A549 (cell line): Measurements from ENCODE around the gene ZC3H11A. TPM values are rescaled to one million over a fixed set of nuclear protein-coding genes. Genes with fewer than 3 reads are reported as not detected.
A peak's percentile ranks its signal among the peaks of the same experiment; 100 is the strongest.

Experiments
- ATAC-seq, 2 experiments: fragments of 200-7000 bp in 1 of 2; fragments of >200 bp in 1 of 2; cut with Nextera tagmentation in 1 of 2; cut with Tn5 transposase in 1 of 2; 3 replicates each; pipeline versions ENCODE4 v1.8.0 to v1.9.1; 2018 to 2020; ENCODE audit warnings: mild to moderate bottlenecking in 1 of 2, moderate library complexity in 1 of 2
- CTCF ChIA-PET: fragments of 300-600 bp; sonication (Branson Sonifier 250); formaldehyde crosslinking; extraction: SDS; loops from one replicate; lab custom pipeline; 2021; ENCODE audit warnings: antibody characterized with exemption, inconsistent platforms; lab: Yijun Ruan, JAX
- POLR2A ChIA-PET: fragments of 350-600 bp; formaldehyde crosslinking; extraction: SDS; loops from one replicate; lab custom pipeline; 2021; ENCODE audit warnings: antibody characterized with exemption, inconsistent platforms; lab: Yijun Ruan, JAX
- DNase-seq, 2 experiments: peaks; one replicate each; pipeline versions ENCODE4 v3.0.0 to v3.0.0-alpha.2; 2011 to 2016; ENCODE audit warnings: low read depth in 1 of 2, low spot score in 1 of 2
- FAIRE-seq: peaks from 2 replicates; lab custom pipeline; 2011; peaks lifted over from hg19 to GRCh38; lab: Jason Lieb, UNC
- H3K27ac ChIP-seq, 2 experiments: fragments of >200 bp; sonication (Bioruptor Twin); formaldehyde crosslinking; 3 replicates each; pipeline ENCODE4 v1.5.1; 2016 to 2017
- H3K4me1 ChIP-seq: fragments of >200 bp; sonication (Bioruptor Twin); formaldehyde crosslinking; 3 replicates; pipeline ENCODE4 v1.6.1; 2016
- H3K4me2 ChIP-seq: fragments of >200 bp; sonication (Bioruptor Twin); formaldehyde crosslinking; 3 replicates; pipeline ENCODE4 v1.6.1; 2016
- H3K4me3 ChIP-seq: fragments of >200 bp; sonication (Bioruptor Twin); formaldehyde crosslinking; 3 replicates; pipeline ENCODE4 v1.5.1; 2016
- H3K9me3 ChIP-seq: fragments of >200 bp; sonication (Bioruptor Twin); formaldehyde crosslinking; 3 replicates; pipeline ENCODE4 v1.6.1; 2016
- CBX8 ChIP-seq: fragments of 200-600 bp; sonication (generic); IDR thresholded peaks from 2 replicates; pipeline ENCODE4 v1.6.1; 2016
- CHD2 ChIP-seq: fragments of 150-350 bp; IDR thresholded peaks from 2 replicates; pipeline ENCODE4 v1.6.1; 2014; ENCODE audit warnings: low read length; ENCODE audit not compliant: partially characterized antibody
- EHF ChIP-seq: fragments of 250-450 bp; sonication (Bioruptor Pico); IDR thresholded peaks from 2 replicates; pipeline ENCODE4 v1.5.0; 2020; ENCODE audit warnings: mild to moderate bottlenecking
- ESRRA ChIP-seq: fragments of 150-350 bp; IDR thresholded peaks from 2 replicates; pipeline ENCODE4 v1.6.1; 2014; ENCODE audit warnings: mild to moderate bottlenecking, low read length, borderline replicate concordance
- HDAC2 ChIP-seq: fragments of 200-600 bp; sonication (generic); IDR thresholded peaks from 2 replicates; pipeline ENCODE4 v1.6.1; 2016
- HMGXB4 ChIP-seq: fragments of 250-450 bp; sonication (Bioruptor Pico); IDR thresholded peaks from 2 replicates; pipeline ENCODE4 v1.5.0; 2021; ENCODE audit warnings: mild to moderate bottlenecking, moderate library complexity, borderline replicate concordance
- HOXA7 ChIP-seq: fragments of 250-450 bp; sonication (Bioruptor Pico); IDR thresholded peaks from 2 replicates; pipeline ENCODE4 v1.5.0; 2020; ENCODE audit warnings: mild to moderate bottlenecking, moderate library complexity
- KDM5A ChIP-seq: fragments of 200-600 bp; sonication (generic); IDR thresholded peaks from 2 replicates; pipeline ENCODE4 v1.6.1; 2016; ENCODE audit warnings: antibody characterized with exemption, mild to moderate bottlenecking
- MAFK ChIP-seq: fragments of 450-650 bp; IDR thresholded peaks from 2 replicates; pipeline ENCODE4 v1.6.1; 2014; ENCODE audit not compliant: partially characterized antibody
- MAZ ChIP-seq: fragments of 150-350 bp; IDR thresholded peaks from 2 replicates; pipeline ENCODE4 v1.6.1; 2014; ENCODE audit warnings: antibody characterized with exemption, low read depth, low read length, borderline replicate concordance
- NPAS2 ChIP-seq: fragments of 250-450 bp; sonication (Bioruptor Pico); IDR thresholded peaks from 2 replicates; pipeline ENCODE4 v1.8.0; 2022; ENCODE audit warnings: mild to moderate bottlenecking, moderate library complexity, borderline replicate concordance
- NR3C1 ChIP-seq: fragments of >200 bp; sonication (Bioruptor Twin); formaldehyde crosslinking; IDR thresholded peaks from 3 replicates; pipeline ENCODE4 v1.6.1; 2017
- PHF8 ChIP-seq: fragments of 200-600 bp; sonication (generic); IDR thresholded peaks from 2 replicates; pipeline ENCODE4 v1.6.1; 2016; ENCODE audit warnings: low read depth, mild to moderate bottlenecking, antibody characterized with exemption, moderate library complexity, borderline replicate concordance
- POLR2A ChIP-seq: IDR thresholded peaks from 2 replicates; pipeline ENCODE4 v1.6.1; 2012; ENCODE audit warnings: mild to moderate bottlenecking, low read length
- RARB ChIP-seq: fragments of 250-450 bp; sonication (Bioruptor Pico); IDR thresholded peaks from 2 replicates; pipeline ENCODE4 v1.8.0; 2021; ENCODE audit warnings: mild to moderate bottlenecking, moderate library complexity
- RCOR1 ChIP-seq: fragments of 150-350 bp; IDR thresholded peaks from 2 replicates; pipeline ENCODE4 v1.6.1; 2014; ENCODE audit warnings: antibody characterized with exemption, low read length, low read depth
- RNF2 ChIP-seq: fragments of 200-600 bp; sonication (generic); IDR thresholded peaks from 2 replicates; pipeline ENCODE4 v1.6.1; 2016; ENCODE audit warnings: low read depth, mild to moderate bottlenecking, antibody characterized with exemption, moderate library complexity, borderline replicate concordance
- ZSCAN20 ChIP-seq: fragments of 250-450 bp; sonication (Bioruptor Pico); IDR thresholded peaks from 2 replicates; pipeline ENCODE4 v1.8.0; 2022; ENCODE audit warnings: mild to moderate bottlenecking, moderate library complexity
- WGBS: methylation state at CpG from one replicate; pipeline ENCODE4 v1.1.6; 2017; ENCODE audit errors: missing lambda C conversion rate; 5-methylcytosine and 5-hydroxymethylcytosine counted together
- polyA plus RNA-seq, 4 experiments: library from polyadenylated mRNA; depleted of rRNA in 3 of 4; stranded (reverse); fragments of >200 nt; fragmentation: RNase III in 1 of 4; extraction: RNeasy Plus Mini Kit Qiagen cat#74134 plus additional on column Dnase treatment in 1 of 4; gene quantifications; 2 replicates in 3 of 4; 3 replicates in 1 of 4; pipeline ENCODE4 v1.2.3, GENCODE V29; 2011 to 2017
- TF ChIP-seq, protein P1 (sequence below): fragments of 150-350 bp; IDR thresholded peaks from 2 replicates; pipeline ENCODE4 v1.6.1; 2014; ENCODE audit warnings: low read depth, mild to moderate bottlenecking, low read length
- TF ChIP-seq, protein P2 (sequence below): fragments of 200-600 bp; sonication (generic); IDR thresholded peaks from 2 replicates; pipeline ENCODE4 v1.6.1; 2016; ENCODE audit warnings: antibody characterized with exemption, mild to moderate bottlenecking, moderate library complexity
- TF ChIP-seq, protein P3 (sequence below): fragments of 450-650 bp; IDR thresholded peaks from 2 replicates; pipeline ENCODE4 v1.6.1; 2014; ENCODE audit warnings: antibody characterized with exemption

Gene ZC3H11A
- polyA plus RNA-seq, 2 of the 4 experiments (the other 2 are of a cell fraction) = 42.6 to 119 TPM

GRCh38 chr1:203835476-203835875, 40.1 kb downstream of the ZC3H11A start:
- 94% methylated on average over 3 of the region's 3 CpGs for WGBS
- CTCF ChIA-PET = interaction anchor here (0.6 to 2.0 kb wide), 5 partner anchors 12 to 327 kb away, joined by 3 to 5 read pairs (median 4); no protein-coding TSS in a partner anchor
- DNase-seq = peak in 1 of 2 experiments; percentile 11

GRCh38 chr1:203839081-203839480, 43.7 kb downstream of the ZC3H11A start:
- TF ChIP-seq NPAS2 = no peak
- no peak for TF ChIP-seq MAZ
- TF ChIP-seq ZSCAN20 (CRISPR knock-in tag) = no peak
- TF ChIP-seq MAFK = no peak
- TF ChIP-seq, protein P1, sequence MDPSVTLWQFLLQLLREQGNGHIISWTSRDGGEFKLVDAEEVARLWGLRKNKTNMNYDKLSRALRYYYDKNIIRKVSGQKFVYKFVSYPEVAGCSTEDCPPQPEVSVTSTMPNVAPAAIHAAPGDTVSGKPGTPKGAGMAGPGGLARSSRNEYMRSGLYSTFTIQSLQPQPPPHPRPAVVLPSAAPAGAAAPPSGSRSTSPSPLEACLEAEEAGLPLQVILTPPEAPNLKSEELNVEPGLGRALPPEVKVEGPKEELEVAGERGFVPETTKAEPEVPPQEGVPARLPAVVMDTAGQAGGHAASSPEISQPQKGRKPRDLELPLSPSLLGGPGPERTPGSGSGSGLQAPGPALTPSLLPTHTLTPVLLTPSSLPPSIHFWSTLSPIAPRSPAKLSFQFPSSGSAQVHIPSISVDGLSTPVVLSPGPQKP = no peak
- no peak for TF ChIP-seq KDM5A
- TF ChIP-seq HOXA7 = no peak
- no peak for TF ChIP-seq ESRRA
- TF ChIP-seq, protein P2, sequence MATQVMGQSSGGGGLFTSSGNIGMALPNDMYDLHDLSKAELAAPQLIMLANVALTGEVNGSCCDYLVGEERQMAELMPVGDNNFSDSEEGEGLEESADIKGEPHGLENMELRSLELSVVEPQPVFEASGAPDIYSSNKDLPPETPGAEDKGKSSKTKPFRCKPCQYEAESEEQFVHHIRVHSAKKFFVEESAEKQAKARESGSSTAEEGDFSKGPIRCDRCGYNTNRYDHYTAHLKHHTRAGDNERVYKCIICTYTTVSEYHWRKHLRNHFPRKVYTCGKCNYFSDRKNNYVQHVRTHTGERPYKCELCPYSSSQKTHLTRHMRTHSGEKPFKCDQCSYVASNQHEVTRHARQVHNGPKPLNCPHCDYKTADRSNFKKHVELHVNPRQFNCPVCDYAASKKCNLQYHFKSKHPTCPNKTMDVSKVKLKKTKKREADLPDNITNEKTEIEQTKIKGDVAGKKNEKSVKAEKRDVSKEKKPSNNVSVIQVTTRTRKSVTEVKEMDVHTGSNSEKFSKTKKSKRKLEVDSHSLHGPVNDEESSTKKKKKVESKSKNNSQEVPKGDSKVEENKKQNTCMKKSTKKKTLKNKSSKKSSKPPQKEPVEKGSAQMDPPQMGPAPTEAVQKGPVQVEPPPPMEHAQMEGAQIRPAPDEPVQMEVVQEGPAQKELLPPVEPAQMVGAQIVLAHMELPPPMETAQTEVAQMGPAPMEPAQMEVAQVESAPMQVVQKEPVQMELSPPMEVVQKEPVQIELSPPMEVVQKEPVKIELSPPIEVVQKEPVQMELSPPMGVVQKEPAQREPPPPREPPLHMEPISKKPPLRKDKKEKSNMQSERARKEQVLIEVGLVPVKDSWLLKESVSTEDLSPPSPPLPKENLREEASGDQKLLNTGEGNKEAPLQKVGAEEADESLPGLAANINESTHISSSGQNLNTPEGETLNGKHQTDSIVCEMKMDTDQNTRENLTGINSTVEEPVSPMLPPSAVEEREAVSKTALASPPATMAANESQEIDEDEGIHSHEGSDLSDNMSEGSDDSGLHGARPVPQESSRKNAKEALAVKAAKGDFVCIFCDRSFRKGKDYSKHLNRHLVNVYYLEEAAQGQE = no peak
- TF ChIP-seq POLR2A = no peak
- no peak for TF ChIP-seq HMGXB4 (CRISPR knock-in tag)
- TF ChIP-seq, protein P3, sequence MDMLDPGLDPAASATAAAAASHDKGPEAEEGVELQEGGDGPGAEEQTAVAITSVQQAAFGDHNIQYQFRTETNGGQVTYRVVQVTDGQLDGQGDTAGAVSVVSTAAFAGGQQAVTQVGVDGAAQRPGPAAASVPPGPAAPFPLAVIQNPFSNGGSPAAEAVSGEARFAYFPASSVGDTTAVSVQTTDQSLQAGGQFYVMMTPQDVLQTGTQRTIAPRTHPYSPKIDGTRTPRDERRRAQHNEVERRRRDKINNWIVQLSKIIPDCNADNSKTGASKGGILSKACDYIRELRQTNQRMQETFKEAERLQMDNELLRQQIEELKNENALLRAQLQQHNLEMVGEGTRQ = no peak
- no peak for TF ChIP-seq RCOR1
- no peak for TF ChIP-seq CHD2
- no peak for TF ChIP-seq RNF2
- TF ChIP-seq, all 56 proteins: peak for 0
- Histone ChIP-seq H3K27ac (no peak overlapping the region), H3K4me3 (no peak overlapping the region), H3K9me3 (no peaks in the 10 kb centered on the region), H3K4me2 (no peak overlapping the region), H3K4me1 (peaks cover 10% of the 10 kb centered on the region; the same call in 1 of the 3 replicates)
- ATAC-seq = peak in 1 of 2 experiments; percentile 52; a peak in 2 of 6 replicates
- 80% methylated on average over 5 of the region's 5 CpGs for WGBS
- FAIRE-seq = no peak
- ChIA-PET CTCF (interaction anchor here (0.7 to 2.3 kb wide), 2 partner anchors 67 to 368 kb away, joined by 3 to 9 read pairs; no protein-coding TSS in a partner anchor), POLR2A (no interaction called here)
- DNase-seq = peak in 1 of 2 experiments; percentile 14

More at GRCh38 chr1:203835476-203835875, 40.1 kb downstream of the ZC3H11A start:
- Histone ChIP-seq H3K4me1 (peaks cover 10% of the 10 kb centered on the region; the same call in 1 of the 3 replicates), H3K4me3 (no peak overlapping the region), H3K9me3 (no peaks in the 10 kb centered on the region), H3K4me2 (no peak overlapping the region), H3K27ac (no peak overlapping the region)
- no peak for FAIRE-seq
- POLR2A ChIA-PET = no interaction called here
- no peak for ATAC-seq
- TF ChIP-seq PHF8 = no peak
- TF ChIP-seq EHF (CRISPR knock-in tag) = no peak
- TF ChIP-seq NR3C1 = no peak
- TF ChIP-seq RARB (CRISPR knock-in tag) = no peak
- no peak for TF ChIP-seq HDAC2
- TF ChIP-seq CBX8 = no peak
